Subcutaneous adipose tissue (tissue), 4 donors: ENCODE data around the gene ZNF354C. TPM values are rescaled to one million over a fixed set of nuclear protein-coding genes. Genes with fewer than 3 reads are reported as not detected.

Experiments used
- total RNA-seq, 4 donors: library from RNA; depleted of rRNA; stranded (reverse); fragments of >200 nt; gene quantifications; one replicate each; pipeline ENCODE4 v1.1.0, GENCODE V29; 2016
- TF ChIP-seq, protein P1 (sequence below): fragments of 450-650 bp; IDR thresholded peaks from one replicate; pipeline ENCODE4 v1.5.1; 2016; ENCODE audit warnings: low read depth, mild to moderate bottlenecking, control low read depth, antibody characterized with exemption, moderate library complexity

The ZNF354C gene
- total RNA-seq, 4 donors from 2014 or later, result 6.5 to 7.5 (median 7.1) TPM

DNA sequence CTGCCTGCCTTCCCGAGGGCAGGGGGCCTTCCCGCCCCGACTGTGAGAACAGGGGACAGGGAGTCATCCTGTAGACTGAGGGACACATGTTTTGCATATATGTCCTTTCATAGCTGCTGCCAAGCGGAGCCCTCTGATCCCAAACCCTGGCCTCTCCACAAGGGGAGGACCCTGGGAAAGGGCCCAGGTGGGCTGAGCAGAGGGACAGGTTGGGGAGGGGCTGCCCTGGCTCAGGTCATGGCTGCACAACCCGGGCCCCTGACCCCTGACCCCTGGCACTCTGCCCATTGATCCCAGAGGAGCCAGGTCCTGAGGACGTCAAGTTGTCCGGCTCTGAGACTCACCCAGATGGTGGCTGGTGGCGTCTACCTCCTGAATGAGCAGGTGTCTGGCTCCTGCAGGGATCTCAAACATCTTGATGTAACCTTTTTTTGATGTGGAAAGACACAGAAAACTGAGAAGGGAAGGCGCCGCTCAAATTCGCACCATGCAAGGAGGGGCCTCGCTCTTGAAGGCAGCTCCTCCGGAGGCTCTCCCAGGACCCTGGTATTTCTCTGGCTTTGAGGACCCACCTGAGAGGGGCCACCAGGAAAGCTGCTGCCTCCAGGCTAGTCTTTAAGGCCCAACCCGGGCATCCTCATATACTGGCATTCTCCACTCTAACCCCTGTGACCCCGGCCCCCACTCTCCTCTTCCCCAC lies 71.9 kb downstream of the ZNF354C start:
- TF ChIP-seq, protein P1, sequence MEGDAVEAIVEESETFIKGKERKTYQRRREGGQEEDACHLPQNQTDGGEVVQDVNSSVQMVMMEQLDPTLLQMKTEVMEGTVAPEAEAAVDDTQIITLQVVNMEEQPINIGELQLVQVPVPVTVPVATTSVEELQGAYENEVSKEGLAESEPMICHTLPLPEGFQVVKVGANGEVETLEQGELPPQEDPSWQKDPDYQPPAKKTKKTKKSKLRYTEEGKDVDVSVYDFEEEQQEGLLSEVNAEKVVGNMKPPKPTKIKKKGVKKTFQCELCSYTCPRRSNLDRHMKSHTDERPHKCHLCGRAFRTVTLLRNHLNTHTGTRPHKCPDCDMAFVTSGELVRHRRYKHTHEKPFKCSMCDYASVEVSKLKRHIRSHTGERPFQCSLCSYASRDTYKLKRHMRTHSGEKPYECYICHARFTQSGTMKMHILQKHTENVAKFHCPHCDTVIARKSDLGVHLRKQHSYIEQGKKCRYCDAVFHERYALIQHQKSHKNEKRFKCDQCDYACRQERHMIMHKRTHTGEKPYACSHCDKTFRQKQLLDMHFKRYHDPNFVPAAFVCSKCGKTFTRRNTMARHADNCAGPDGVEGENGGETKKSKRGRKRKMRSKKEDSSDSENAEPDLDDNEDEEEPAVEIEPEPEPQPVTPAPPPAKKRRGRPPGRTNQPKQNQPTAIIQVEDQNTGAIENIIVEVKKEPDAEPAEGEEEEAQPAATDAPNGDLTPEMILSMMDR, result no peak

- TF ChIP-seq, protein P1, result no peak
Measured at GRCh38 chr5:179132586-179133355, 72.6 kb downstream of the ZNF354C start.

Other genes with a start within 250 kb of the ZNF354C start
- 10 to 100 TPM; 18.9 to 30.0 (median 20.2) TPM for gene ZNF354B, start 200.4 kb upstream of the ZNF354C start, total RNA-seq
- 1 to 10 TPM; 1.5 to 3.6 (median 2.7) TPM for gene ZFP2, start 164.5 kb upstream of the ZNF354C start, total RNA-seq
- 1 to 10 TPM in 2 of 4 donors, under 1 TPM in 2; 0.51 to 2.3 (median 1.1) TPM for gene ZNF454, start 119.2 kb upstream of the ZNF354C start, total RNA-seq
- not detected for gene GRM6, start 65.1 kb upstream of the ZNF354C start, total RNA-seq
- 1 to 10 TPM; 4.0 to 7.2 (median 4.7) TPM for gene ZNF879, start 36.6 kb upstream of the ZNF354C start, total RNA-seq